SU-DHL-6 (cell line): ENCODE measurements around the gene CD247.

Source experiments
- H2AFZ ChIP-seq: fragments of 200-600 bp; sonication (generic); 2 replicates; pipeline ENCODE4 v1.6.1; 2014; ENCODE audit warnings: low read depth, mild to moderate bottlenecking, moderate library complexity, mixed read lengths, antibody characterized with exemption, low read length; ENCODE audit not compliant: severe bottlenecking
- H3F3A ChIP-seq: fragments of 200-600 bp; shearing (Covaris generic); 2 replicates; pipeline ENCODE4 v1.6.0; 2016; ENCODE audit warnings: antibody characterized with exemption, mild to moderate bottlenecking; ENCODE audit not compliant: insufficient read depth
- H3K27ac ChIP-seq: fragments of 200-600 bp; sonication (generic); 2 replicates; pipeline ENCODE4 v1.5.1; 2016; ENCODE audit warnings: low read depth, mild to moderate bottlenecking, low read length, moderate library complexity, mixed read lengths
- H3K27me3 ChIP-seq: fragments of 200-600 bp; sonication (generic), shearing (Covaris generic); 2 replicates; pipeline ENCODE4 v1.6.0; 2014; ENCODE audit warnings: mild to moderate bottlenecking, low read length
- H3K36me3 ChIP-seq: fragments of 200-600 bp; sonication (generic); 2 replicates; pipeline ENCODE4 v1.6.1; 2014; ENCODE audit warnings: mild to moderate bottlenecking, low read length, mixed read lengths
- H3K4me2 ChIP-seq: fragments of 300-600, 200-600 bp; shearing (Covaris generic), sonication (generic); 2 replicates; pipeline ENCODE4 v1.6.0; 2014; ENCODE audit warnings: low read length, low read depth, mild to moderate bottlenecking; ENCODE audit not compliant: poor library complexity, severe bottlenecking
- H3K4me3 ChIP-seq: fragments of 200-600 bp; sonication (generic); 2 replicates; pipeline ENCODE4 v1.5.1; 2014; ENCODE audit warnings: antibody characterized with exemption, low read length, mild to moderate bottlenecking, mixed read lengths; ENCODE audit not compliant: insufficient read depth, poor library complexity, severe bottlenecking
- H3K79me2 ChIP-seq: fragments of 200-600 bp; sonication (generic); 2 replicates; pipeline ENCODE4 v1.6.1; 2014; ENCODE audit warnings: mild to moderate bottlenecking, low read length, moderate library complexity; ENCODE audit not compliant: insufficient read depth
- H3K9ac ChIP-seq: fragments of 200-600 bp; sonication (generic); 2 replicates; pipeline ENCODE4 v1.7.0; 2014; ENCODE audit warnings: mild to moderate bottlenecking, low read length
- H3K9me2 ChIP-seq: fragments of 200-600 bp; sonication (generic); replicated peaks from 2 replicates; pipeline ENCODE4 v1.6.1; 2014; ENCODE audit warnings: low read length; ENCODE audit not compliant: insufficient read depth
- H3K9me3 ChIP-seq: fragments of 200-600 bp; sonication (generic); 2 replicates; pipeline ENCODE4 v1.6.1; 2014; ENCODE audit warnings: low read length, mixed read lengths; ENCODE audit not compliant: insufficient read depth
- H4K20me1 ChIP-seq: fragments of 200-600 bp; sonication (generic); 2 replicates; pipeline ENCODE4 v1.6.1; 2014; ENCODE audit warnings: low read depth, mild to moderate bottlenecking, antibody characterized with exemption, low read length, moderate library complexity, mixed read lengths
- CTCF ChIP-seq: fragments of 200-600 bp; sonication (generic); IDR thresholded peaks from one replicate; pipeline ENCODE4 v1.5.1; 2017; ENCODE audit warnings: antibody characterized with exemption, mild to moderate bottlenecking, low read length, moderate library complexity; ENCODE audit not compliant: insufficient read depth, poor library complexity, severe bottlenecking
- EZH2phosphoT487 ChIP-seq: fragments of 200-600 bp; sonication (generic), shearing (Covaris generic); conservative IDR thresholded peaks from 2 replicates; pipeline ENCODE4 v1.6.1; 2018; ENCODE audit warnings: mild to moderate bottlenecking, antibody characterized with exemption, low read length, moderate library complexity, mixed read lengths

Gene CD247

GRCh38 chr1:167443757-167444156, 74.6 kb downstream of the CD247 start:
- H4K20me1 ChIP-seq: no peaks in the 10 kb centered on the region
- no peaks in the 10 kb centered on the region for H3K79me2 ChIP-seq
- H3K27me3 ChIP-seq: no peaks in the 10 kb centered on the region
- H3F3A ChIP-seq: no peaks in the 10 kb centered on the region
- H3K36me3 ChIP-seq: no peaks in the 10 kb centered on the region
- H2AFZ ChIP-seq: no peak overlapping the region
- H3K9ac ChIP-seq: no peak overlapping the region
- H3K4me3 ChIP-seq: no peak overlapping the region
- TF ChIP-seq EZH2phosphoT487 (no peak), CTCF (no peak)
- no peaks in the 10 kb centered on the region for H3K9me3 ChIP-seq
- H3K27ac ChIP-seq: no peak overlapping the region
- no peak overlapping the region for H3K4me2 ChIP-seq
- no peaks in the 10 kb centered on the region for H3K9me2 ChIP-seq

- no peaks in the 10 kb centered on the region for H3K79me2 ChIP-seq
- no peaks in the 10 kb centered on the region for H3K27me3 ChIP-seq
- no peak overlapping the region for H3K9ac ChIP-seq
- H3F3A ChIP-seq: no peaks in the 10 kb centered on the region
- no peak overlapping the region for H3K4me3 ChIP-seq
- H3K27ac ChIP-seq: no peak overlapping the region
- no peaks in the 10 kb centered on the region for H4K20me1 ChIP-seq
- TF ChIP-seq CTCF (no peak), EZH2phosphoT487 (no peak)
- no peak overlapping the region for H3K4me2 ChIP-seq
- H3K36me3 ChIP-seq: no peaks in the 10 kb centered on the region
- no peaks in the 10 kb centered on the region for H3K9me3 ChIP-seq
- H2AFZ ChIP-seq: no peak overlapping the region
- no peaks in the 10 kb centered on the region for H3K9me2 ChIP-seq
These were observed 75.3 kb downstream of the CD247 start for GRCh38 chr1:167442854-167443565.

- Histone ChIP-seq H3K9ac (no peak overlapping the region), H3K4me3 (no peak overlapping the region), H3K4me2 (no peak overlapping the region), H3K79me2 (no peaks in the 10 kb centered on the region), H3K9me3 (no peaks in the 10 kb centered on the region), H3K27me3 (no peaks in the 10 kb centered on the region), H3K9me2 (no peaks in the 10 kb centered on the region), H3K36me3 (no peaks in the 10 kb centered on the region), H4K20me1 (no peaks in the 10 kb centered on the region), H2AFZ (no peak overlapping the region), H3F3A (no peaks in the 10 kb centered on the region), H3K27ac (no peak overlapping the region)
- peak; percentile 68 for TF ChIP-seq CTCF
- TF ChIP-seq EZH2phosphoT487: no peak
These were observed 76.0 kb downstream of the CD247 start for GRCh38 chr1:167442142-167442848.
